Hepatocyte (in vitro differentiated cells): Measurements from ENCODE around the gene CD79B.
"Not testable (repeated sequence)": the region's sequence is repeated elsewhere in the genome, so short reads cannot be mapped to it uniquely, and the experiment has no call there.

Experiments
- EZH2phosphoT487 ChIP-seq: fragments of 200-600 bp; sonication (generic); IDR thresholded peaks from one replicate; pipeline ENCODE4 v1.6.1; 2018; ENCODE audit warnings: antibody characterized with exemption, mild to moderate bottlenecking, low read depth, moderate library complexity; ENCODE audit not compliant: unreplicated experiment, severe bottlenecking
- TF ChIP-seq, protein P1 (sequence below): fragments of 200-600 bp; sonication (generic); IDR thresholded peaks from 2 replicates; pipeline ENCODE4 v1.5.1; 2016; ENCODE audit warnings: antibody characterized with exemption, mild to moderate bottlenecking; ENCODE audit not compliant: poor library complexity

DNA sequence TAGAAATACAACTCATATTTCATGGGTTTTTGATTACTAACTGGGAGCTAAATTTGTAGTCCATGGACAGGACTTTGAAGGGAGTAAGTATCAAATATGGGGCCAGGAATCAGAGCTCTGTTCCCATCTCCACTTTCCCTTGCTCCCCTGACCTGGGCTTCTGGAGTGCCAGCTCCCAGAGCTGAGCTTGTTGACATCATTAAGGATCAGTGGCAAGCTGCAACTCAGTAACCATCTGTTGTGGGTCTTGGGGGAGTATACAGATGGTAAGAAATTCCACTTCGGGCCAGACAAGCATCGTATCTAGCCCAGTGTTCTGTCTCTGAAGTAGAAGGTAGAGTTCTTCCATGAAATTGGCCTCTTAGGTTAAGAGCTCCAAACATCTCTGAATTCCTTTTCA lies 30.2 kb downstream of the CD79B start:
- TF ChIP-seq, protein P1, sequence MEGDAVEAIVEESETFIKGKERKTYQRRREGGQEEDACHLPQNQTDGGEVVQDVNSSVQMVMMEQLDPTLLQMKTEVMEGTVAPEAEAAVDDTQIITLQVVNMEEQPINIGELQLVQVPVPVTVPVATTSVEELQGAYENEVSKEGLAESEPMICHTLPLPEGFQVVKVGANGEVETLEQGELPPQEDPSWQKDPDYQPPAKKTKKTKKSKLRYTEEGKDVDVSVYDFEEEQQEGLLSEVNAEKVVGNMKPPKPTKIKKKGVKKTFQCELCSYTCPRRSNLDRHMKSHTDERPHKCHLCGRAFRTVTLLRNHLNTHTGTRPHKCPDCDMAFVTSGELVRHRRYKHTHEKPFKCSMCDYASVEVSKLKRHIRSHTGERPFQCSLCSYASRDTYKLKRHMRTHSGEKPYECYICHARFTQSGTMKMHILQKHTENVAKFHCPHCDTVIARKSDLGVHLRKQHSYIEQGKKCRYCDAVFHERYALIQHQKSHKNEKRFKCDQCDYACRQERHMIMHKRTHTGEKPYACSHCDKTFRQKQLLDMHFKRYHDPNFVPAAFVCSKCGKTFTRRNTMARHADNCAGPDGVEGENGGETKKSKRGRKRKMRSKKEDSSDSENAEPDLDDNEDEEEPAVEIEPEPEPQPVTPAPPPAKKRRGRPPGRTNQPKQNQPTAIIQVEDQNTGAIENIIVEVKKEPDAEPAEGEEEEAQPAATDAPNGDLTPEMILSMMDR = not testable (repeated sequence)
- not testable (repeated sequence) for TF ChIP-seq EZH2phosphoT487
